Thymus (tissue), 11 donors: ENCODE data around the gene USP35. TPM values are rescaled to one million over a fixed set of nuclear protein-coding genes. Genes with fewer than 3 reads are reported as not detected.

ENCODE experiments used
- DNase-seq, 9 donors: peaks; one replicate each; pipeline ENCODE4 v3.0.0-alpha.2; 2013; ENCODE audit warnings: low spot score in 9 of 9, low read depth in 6 of 9, missing footprints in 1 of 9
- H3K27ac ChIP-seq, 2 donors: one replicate each; pipeline ENCODE4 v1.5.1; 2013; ENCODE audit warnings: control low read depth in 1 of 2, low read depth in 1 of 2, low read length in 1 of 2, mild to moderate bottlenecking in 1 of 2, moderate library complexity in 1 of 2
- H3K27me3 ChIP-seq, 2 donors: one replicate each; pipeline ENCODE4 v1.5.1; 2013; ENCODE audit warnings: low read length in 1 of 2; ENCODE audit not compliant: control insufficient read depth in 2 of 2, insufficient read depth in 1 of 2
- H3K36me3 ChIP-seq, 2 donors: one replicate each; pipeline ENCODE4 v1.5.1; 2013; ENCODE audit warnings: low read length in 1 of 2, mild to moderate bottlenecking in 1 of 2, moderate library complexity in 1 of 2; ENCODE audit not compliant: control insufficient read depth in 2 of 2, insufficient read depth in 2 of 2
- H3K4me1 ChIP-seq, 2 donors: one replicate each; pipeline ENCODE4 v1.5.1; 2013; ENCODE audit warnings: low read length in 2 of 2; ENCODE audit not compliant: control insufficient read depth in 2 of 2, insufficient read depth in 2 of 2
- H3K4me3 ChIP-seq, 2 donors: one replicate each; pipeline ENCODE4 v1.5.1; 2013; ENCODE audit warnings: low read length in 2 of 2, control low read depth in 1 of 2, mild to moderate bottlenecking in 1 of 2
- H3K9me3 ChIP-seq, 2 donors: one replicate each; pipeline ENCODE4 v1.5.1; 2013; ENCODE audit warnings: low read length in 1 of 2, mild to moderate bottlenecking in 1 of 2; ENCODE audit not compliant: control insufficient read depth in 2 of 2, insufficient read depth in 1 of 2
- WGBS: extraction: QIAGEN DNeasy Blood & Tissue Kit; methylation state at CpG from one replicate; pipeline ENCODE4 v1.1.7; 2013; 5-methylcytosine and 5-hydroxymethylcytosine counted together
- polyA plus RNA-seq: library from polyadenylated mRNA; stranded (reverse); fragments of 200-250 nt; gene quantifications from one replicate; pipeline ENCODE4 v1.2.3, GENCODE V29; 2013
- total RNA-seq: library from RNA; stranded (reverse); fragments of 120-200 nt; gene quantifications from one replicate; pipeline ENCODE4 v1.2.4, GENCODE V29; 2013
- donor health status: healthy.

The USP35 gene
- total and polyA plus RNA-seq, 2 donors: 3.4 to 13.1 TPM

DNA sequence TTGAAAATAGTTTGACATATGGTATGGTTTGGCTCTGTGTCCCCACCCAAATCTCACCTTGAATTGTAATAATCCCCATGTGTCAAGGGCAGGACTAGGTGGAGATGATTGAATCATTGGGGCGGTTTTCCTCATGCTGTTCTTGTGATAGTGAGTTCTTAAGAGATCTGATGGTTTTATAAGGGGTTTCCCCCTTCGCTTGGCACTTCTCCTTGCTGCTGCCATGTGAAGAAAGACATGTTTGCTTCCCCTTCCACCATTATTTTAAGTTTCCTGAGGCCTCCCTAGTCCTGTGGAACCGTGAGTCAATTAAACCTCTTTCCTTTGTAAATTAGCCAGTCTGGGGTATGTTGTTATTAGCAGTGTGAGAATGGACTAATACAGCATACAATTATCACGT lies 8.0 kb upstream of the USP35 start:
- 99% methylated on average over 4 of the region's 4 CpGs for WGBS
- Histone ChIP-seq H3K27ac (no peak overlapping the region), H3K4me1 (no peaks in the 10 kb centered on the region), H3K27me3 (no peaks in the 10 kb centered on the region), H3K36me3 (peaks cover 0 to 3% of the 10 kb centered on the region in 2 donors), H3K4me3 (no peak overlapping the region), H3K9me3 (no peaks in the 10 kb centered on the region)
- DNase-seq: no peak

DNA sequence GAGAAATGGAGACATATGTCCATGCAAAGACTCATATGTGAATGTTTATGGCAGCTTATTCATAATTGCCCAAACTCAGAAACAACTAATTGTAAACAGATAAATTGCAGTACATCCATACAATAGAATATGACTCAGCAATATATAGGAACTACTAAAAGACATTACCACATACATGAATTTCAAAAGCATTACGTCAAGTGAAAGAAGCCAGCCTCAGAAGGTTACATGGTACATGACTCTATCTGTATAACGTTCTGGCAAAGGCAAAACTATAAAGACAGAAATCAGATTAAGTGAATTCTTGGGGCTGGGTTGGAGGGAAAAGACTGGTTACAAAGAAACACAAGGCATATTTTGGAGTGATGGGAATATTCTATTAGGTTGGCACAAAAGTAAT lies 7.5 kb upstream of the USP35 start:
- peaks cover 0 to 3% of the 10 kb centered on the region in 2 donors for H3K36me3 ChIP-seq
- no peaks in the 10 kb centered on the region for H3K27me3 ChIP-seq
- no peak overlapping the region for H3K27ac ChIP-seq
- no peaks in the 10 kb centered on the region for H3K9me3 ChIP-seq
- no peak overlapping the region for H3K4me3 ChIP-seq
- DNase-seq: no peak
- H3K4me1 ChIP-seq: no peaks in the 10 kb centered on the region
- 98% methylated on average over 2 of the region's 2 CpGs for WGBS

DNA sequence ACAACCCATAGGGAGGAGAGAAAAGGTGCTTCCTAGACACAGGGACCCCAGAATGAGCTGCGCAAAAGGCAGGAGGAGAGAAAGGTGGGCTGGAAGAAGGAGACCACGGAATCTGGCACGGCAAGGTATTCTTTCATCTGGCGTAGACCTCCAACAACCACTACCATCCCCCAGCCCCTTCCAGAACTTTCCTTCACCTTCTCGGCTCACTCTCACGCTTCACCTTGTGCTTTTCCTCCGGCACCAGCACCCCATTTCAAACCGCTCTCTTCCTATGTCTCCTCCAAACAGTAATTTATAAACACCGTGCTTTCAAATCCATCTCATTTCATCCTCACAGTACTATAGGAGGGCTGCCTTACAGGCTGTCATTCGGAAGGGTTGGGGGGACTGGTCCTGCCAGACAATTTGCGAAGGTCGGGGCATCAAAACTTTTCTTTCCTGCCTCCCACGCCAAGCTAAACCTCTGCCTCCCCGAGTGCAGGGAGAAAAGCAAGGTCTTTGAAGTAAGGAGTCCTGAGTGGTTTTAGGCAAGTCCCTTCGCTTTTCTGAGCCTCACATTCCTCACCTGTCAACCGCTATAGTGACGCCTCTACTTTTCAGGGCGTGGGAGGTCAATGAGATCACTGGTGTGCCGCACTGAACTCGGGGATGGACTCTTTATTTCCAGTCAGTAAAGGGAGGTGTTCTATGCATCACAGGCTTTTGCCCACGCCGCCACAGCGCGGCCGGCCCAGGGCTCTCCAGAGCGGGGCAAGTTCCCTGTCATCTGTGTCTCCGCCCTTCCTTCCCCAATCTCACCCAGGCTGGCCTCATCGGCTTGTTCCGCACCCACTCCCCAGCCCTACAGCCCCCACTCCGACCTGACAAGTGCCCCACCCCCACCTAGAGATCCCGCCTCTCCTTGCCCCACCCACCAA lies 1.1 kb upstream of the USP35 start:
- Histone ChIP-seq H3K4me1 (peaks cover 12 to 37% of the 10 kb centered on the region in 2 donors), H3K27me3 (no peaks in the 10 kb centered on the region), H3K27ac (peak overlapping the region in 1 of 2 donors; percentile 85), H3K9me3 (no peaks in the 10 kb centered on the region), H3K36me3 (no peaks in the 10 kb centered on the region), H3K4me3 (peak overlapping the region; percentile 87 to 95)
- DNase-seq: peak in 5 of 9 donors; percentile 31 to 66 (median 34)
- 27% methylated on average over 31 of the region's 31 CpGs for WGBS

DNA sequence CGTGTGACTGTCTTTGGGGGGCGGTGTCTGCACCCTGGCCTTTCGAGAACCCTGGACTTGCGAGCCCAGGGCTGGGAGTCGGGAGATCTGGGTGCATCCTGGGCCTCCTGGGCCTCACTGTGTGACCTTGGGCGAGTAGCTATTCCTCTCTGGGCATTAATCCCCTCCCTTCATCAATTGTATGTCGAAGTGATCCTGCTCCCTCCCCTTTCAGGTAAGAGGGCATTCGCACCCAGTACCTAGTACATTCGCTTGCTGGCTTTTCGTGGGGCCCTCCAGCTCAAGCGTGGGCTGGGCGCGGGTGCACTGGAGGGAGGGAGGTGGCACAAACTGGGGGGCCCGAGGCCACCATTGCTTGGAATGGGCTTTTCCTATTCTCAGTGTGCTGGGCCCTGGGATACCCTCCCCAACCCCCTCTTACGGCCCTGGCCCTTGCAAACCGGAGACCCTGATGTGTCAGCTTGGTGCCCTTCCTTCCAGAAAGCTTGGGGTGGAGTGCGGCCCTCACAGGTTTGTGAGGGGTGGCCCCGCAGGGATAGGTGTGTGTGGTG lies 530 bp downstream of the USP35 start:
- no peaks in the 10 kb centered on the region for H3K27me3 ChIP-seq
- peak overlapping the region; percentile 87 to 95 for H3K4me3 ChIP-seq
- WGBS: 63% methylated on average over 18 of the region's 18 CpGs
- H3K9me3 ChIP-seq: no peaks in the 10 kb centered on the region
- H3K27ac ChIP-seq: peak overlapping the region in 1 of 2 donors; percentile 85
- peaks cover 0 to 3% of the 10 kb centered on the region in 2 donors for H3K36me3 ChIP-seq
- H3K4me1 ChIP-seq: peaks cover 20 to 50% of the 10 kb centered on the region in 2 donors
- DNase-seq: no peak

DNA sequence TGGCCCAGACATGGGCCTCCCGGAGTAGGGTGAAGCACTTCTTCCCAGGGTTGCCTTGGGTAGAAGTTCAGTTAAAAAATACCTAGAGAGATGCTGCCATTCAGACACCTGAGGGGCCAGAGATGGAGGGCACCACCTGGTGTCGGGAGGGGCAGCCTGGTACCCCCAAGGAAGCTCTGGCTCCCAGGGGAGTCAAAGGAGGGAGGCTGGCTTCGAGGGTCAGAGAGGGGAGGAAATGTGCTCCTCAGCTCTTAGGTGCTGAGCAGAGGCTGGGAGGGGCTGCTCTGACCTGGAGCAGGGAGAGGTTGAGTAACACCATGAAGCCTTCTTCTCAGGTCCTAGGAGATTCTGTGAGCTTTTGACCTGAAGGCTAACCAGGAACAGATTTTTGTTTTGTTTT lies 1.1 kb downstream of the USP35 start:
- peaks cover 20 to 50% of the 10 kb centered on the region in 2 donors for H3K4me1 ChIP-seq
- WGBS: 69% methylated on average over 3 of the region's 3 CpGs
- peaks cover 0 to 3% of the 10 kb centered on the region in 2 donors for H3K36me3 ChIP-seq
- H3K9me3 ChIP-seq: no peaks in the 10 kb centered on the region
- DNase-seq: no peak
- peak overlapping the region; percentile 87 to 95 for H3K4me3 ChIP-seq
- peak overlapping the region in 1 of 2 donors; percentile 46 for H3K27ac ChIP-seq
- H3K27me3 ChIP-seq: no peaks in the 10 kb centered on the region

DNA sequence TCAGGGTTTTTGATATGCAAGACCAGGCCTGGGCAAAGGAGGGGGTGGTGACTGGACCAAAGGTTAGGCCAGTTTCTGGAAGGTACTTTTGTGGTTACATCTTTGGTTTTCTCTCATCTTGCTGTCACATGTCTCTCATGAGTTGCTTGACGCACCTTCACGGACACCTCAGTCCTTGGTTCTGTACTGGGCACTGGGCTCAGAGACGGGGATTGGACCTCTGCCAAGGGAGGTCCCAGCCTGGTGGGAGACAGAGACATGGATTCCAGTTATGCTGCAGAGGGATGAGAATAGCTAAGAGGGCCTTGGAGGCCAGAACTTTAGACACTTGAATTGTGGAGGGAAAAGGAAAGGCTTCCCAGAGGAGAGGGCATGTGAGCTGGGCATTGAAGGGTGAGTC lies 1.7 kb downstream of the USP35 start:
- Histone ChIP-seq H3K27me3 (no peaks in the 10 kb centered on the region), H3K4me1 (peaks cover 20 to 52% of the 10 kb centered on the region in 2 donors), H3K4me3 (no peak overlapping the region), H3K27ac (no peak overlapping the region), H3K9me3 (no peaks in the 10 kb centered on the region), H3K36me3 (peaks cover 0 to 3% of the 10 kb centered on the region in 2 donors)
- no peak for DNase-seq
- WGBS: 84% methylated on average over 3 of the region's 3 CpGs

DNA sequence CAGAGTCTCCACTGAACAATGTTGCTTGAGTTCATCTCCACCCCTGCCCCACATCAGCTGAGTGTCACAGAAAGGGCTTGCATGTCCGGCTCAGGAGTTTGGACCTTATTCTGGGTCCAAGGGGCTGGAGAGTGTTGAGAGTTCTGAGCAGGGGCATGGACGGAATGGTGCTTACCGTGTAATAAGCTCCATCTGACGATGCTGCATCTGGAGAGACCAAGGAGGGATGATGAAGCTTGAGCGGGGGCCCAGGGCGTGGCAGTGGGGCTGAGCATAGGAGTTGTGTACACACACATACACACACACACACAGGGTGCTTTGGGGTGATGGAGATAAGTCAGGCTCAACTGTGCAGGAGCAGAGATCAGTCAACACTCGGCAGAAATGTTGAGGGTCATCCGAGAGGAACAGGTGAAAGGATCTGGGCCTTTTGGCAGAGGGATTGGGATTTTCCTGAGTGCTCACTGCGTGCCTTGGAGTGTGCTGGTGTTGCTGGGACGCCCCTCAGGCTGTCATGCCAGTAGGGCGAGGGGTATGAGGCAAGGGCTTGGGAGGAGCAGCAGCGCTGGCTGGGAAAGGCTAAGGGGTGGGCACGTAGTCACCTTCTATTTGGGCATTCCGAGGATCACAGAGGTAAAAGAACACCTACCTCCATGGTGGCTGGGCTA lies 2.3 kb downstream of the USP35 start:
- peaks cover 0 to 3% of the 10 kb centered on the region in 2 donors for H3K36me3 ChIP-seq
- peaks cover 0 to 3% of the 10 kb centered on the region in 2 donors for H3K9me3 ChIP-seq
- H3K4me1 ChIP-seq: peaks cover 20 to 58% of the 10 kb centered on the region in 2 donors
- WGBS: 96% methylated on average over 14 of the region's 14 CpGs
- no peak for DNase-seq
- H3K27me3 ChIP-seq: peaks cover 0 to under 1% of the 10 kb centered on the region in 2 donors
- no peak overlapping the region for H3K4me3 ChIP-seq
- H3K27ac ChIP-seq: no peak overlapping the region

DNA sequence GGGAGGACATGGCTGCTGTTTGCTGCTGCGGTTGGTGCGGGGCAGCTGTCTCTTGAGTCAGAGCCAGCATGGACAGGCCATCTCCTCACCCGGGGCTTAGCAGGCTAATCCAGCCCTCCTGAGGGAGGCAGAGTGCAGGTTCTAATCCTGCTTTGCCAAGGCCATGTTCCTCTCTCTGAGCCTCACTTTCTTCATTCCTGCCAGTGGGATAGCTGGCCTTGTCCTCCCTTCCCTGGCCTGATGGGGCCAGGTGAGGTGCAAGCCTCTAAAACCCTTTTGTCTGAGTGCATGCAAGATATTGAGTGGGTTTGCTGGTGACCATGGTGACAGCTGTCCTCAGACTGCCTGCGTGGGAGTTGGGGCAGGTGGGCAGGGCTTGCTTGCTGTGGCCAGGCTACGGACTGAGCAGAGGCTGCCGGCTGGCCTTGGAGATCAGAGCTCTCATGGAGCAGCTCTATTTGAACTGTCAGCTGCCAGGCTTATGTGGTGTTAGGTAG lies 3.6 kb downstream of the USP35 start:
- Histone ChIP-seq H3K27me3 (peaks cover 0 to 2% of the 10 kb centered on the region in 2 donors), H3K9me3 (peaks cover 1 to 5% of the 10 kb centered on the region in 2 donors), H3K36me3 (peaks cover 3 to 8% of the 10 kb centered on the region in 2 donors), H3K27ac (no peak overlapping the region), H3K4me3 (no peak overlapping the region), H3K4me1 (peaks cover 20 to 62% of the 10 kb centered on the region in 2 donors)
- 95% methylated on average over 6 of the region's 6 CpGs for WGBS
- no peak for DNase-seq
